ENCODE results near the gene CLEC10A.
"Not testable (repeated sequence)": the region's sequence is repeated elsewhere in the genome, so short reads cannot be mapped to it uniquely, and the experiment has no call there.

The CLEC10A gene

GRCh38 chr17:7108560-7108925, 28.5 kb upstream of the CLEC10A start:
- no peak for DNase-seq

GRCh38 chr17:7107795-7108559, 27.9 kb upstream of the CLEC10A start:
- no peak for DNase-seq

DNA sequence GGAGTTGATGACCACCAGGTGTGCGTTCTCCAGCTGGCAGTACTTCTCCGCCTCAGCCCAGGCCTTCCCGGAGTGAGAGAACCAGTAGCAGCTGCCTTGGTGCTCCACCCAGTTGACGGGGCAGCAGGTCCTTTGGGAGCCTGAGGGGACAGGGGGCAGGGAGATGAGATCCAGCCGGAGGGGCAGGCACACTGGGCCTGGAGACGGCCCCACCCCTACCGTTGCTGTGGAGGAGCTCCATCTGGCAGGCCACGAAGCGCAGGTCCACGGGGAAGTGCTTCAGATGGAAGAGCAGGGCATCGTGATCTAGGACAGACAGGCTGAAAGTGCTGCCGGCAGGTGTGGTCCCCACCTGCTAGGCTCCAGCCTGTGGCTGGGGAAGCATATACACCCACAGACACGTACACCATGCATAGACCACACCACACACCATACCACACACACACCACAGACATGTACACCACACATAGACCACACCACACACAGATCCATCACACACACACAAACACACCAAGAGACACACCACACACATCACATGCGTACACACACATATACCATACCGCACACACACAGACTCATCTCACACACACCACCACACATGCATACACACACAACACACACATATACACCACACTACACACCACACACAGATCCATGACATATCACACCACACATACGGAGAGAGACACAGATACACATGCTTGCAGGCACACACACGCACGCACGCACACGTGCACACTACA, 27.1 kb upstream of the CLEC10A start:
- DNase-seq = no peak

DNA sequence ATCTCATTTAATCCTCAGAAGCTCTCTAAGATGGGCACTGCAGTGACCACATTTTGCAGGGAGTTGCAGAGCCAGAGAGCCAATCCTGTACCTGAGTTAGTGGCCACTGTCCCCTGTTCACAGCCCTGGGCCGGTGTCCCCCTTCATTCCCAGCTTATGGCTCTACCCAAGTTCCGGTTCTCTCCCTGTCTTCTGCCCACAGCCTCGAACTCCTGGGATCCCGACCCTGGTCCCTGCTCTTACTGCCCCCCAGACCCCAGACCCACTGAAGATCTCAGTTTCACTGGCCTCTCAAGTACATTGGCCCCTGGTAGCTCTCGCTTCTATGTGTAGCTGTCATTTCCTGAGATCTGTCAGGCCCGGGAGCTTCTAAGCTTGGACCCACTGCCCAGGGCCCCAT, 22.4 kb upstream of the CLEC10A start:
- no peak for DNase-seq

- no peak for DNase-seq
These were observed 21.5 kb upstream of the CLEC10A start for GRCh38 chr17:7101531-7101930.

GRCh38 chr17:7100641-7101379, 20.8 kb upstream of the CLEC10A start:
- DNase-seq = not testable (repeated sequence)

DNA sequence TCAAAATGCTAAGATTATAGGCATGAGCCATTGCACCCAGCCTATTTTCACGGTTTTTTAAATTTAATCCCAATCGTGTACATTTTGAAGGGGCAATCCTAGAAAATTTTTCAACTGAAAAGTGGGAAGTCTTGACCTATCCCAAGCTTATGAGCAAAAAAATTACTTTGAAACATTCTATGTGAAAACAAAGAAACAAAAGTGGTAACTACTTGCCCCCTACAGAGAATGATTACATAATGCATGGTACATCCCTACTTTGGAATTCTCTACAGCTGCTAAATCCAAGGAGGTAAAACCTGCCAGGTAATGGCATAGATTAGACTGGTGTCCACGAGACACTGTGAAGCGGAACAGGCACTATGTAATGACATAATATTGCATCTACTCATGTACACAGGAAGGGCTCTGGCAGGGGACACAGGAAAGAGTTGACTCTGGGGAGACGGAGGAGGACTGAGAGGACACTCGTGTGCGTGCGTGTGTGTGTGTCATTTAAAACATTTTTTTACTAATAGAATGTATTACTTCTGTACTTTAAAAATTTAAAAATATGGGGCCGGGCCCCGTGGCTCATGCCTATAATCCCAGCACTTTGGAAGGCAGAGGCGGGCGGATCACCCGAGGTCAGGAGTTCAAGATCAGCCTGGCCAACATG, 18.9 kb upstream of the CLEC10A start:
- DNase-seq = no peak

- DNase-seq = no peak
These were observed 17.9 kb upstream of the CLEC10A start for GRCh38 chr17:7097940-7098339.

GRCh38 chr17:7095625-7096024, 15.6 kb upstream of the CLEC10A start:
- DNase-seq = no peak

- DNase-seq = no peak
These were observed 14.6 kb upstream of the CLEC10A start for GRCh38 chr17:7094652-7095019.

DNA sequence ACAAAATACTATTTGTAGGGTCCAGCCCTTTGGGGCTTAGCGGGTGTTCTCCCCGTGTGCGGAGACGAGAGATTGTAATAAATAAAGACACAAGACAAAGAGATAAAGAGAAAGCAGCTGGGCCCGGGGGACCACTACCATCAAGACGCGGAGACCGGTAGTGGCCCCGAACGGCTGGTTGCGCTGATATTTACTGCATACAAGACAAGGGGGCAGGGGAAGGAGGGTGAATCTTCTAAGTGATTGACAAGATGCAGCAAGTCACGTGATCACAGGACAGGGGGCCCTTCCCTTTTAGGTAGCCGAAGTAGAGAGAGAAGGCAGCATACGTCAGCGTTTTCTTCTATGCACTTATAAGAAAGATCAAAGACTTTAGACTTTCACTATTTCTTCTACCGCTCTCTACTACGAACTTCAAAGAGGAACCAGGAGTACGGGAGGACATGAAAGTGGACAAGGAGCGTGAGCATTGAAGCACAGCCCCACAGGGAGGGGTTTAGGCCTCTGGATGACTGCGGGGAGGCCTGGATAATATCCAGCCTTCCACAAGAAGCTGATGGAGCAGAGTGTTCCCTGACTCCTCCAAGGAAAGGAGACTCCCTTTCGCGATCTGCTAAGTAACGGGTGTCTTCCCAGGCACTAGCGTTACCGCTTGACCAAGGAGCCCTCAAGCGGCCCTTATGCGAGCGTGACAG, 11.4 kb upstream of the CLEC10A start:
- DNase-seq = not testable (repeated sequence)

GRCh38 chr17:7089570-7089969, 9.5 kb upstream of the CLEC10A start:
- DNase-seq = not testable (repeated sequence)

DNA sequence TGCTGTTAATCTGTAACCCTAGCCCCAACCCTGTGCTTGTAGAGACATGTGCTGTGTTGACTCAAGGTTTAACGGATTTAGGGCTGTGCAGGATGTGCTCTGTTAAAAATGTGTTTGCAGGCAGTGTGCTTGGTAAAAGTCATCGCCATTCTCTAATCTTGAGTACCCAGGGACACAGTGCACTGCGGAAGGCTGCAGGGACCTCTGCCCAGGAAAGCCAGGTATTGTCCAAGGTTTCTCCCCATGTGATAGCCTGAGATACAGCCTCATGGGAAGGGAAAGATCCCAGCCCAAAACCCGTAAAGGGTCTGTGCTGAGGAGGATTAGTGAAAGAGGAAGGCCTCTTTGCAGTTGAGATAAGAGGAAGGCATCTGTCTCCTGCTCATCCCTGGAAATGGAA, 8.4 kb upstream of the CLEC10A start:
- DNase-seq = not testable (repeated sequence)

- DNase-seq = no peak
These were observed 4.0 kb upstream of the CLEC10A start for GRCh38 chr17:7084088-7084487.

DNA sequence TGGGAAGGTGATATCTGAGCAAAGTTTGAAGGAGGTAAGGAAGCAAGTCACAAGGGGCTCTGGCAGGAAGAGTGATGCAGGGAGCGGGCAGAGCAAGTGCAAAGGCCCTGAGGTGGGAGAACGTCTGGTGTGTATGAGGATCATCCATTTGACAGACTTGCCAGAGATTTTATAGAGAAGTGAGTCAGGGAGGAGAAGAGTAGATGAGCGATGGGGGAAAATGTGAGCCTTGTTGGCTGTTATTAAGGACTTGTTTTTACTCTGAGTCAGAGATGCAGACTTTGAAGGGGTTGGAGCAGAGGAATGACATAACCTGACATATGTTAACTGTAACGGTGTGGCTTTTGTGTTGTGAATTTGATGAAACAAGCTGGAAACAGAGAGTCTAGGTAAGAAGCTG, 3.5 kb upstream of the CLEC10A start:
- no peak for DNase-seq

GRCh38 chr17:7081341-7082062, 1.5 kb upstream of the CLEC10A start:
- no peak for DNase-seq

DNA sequence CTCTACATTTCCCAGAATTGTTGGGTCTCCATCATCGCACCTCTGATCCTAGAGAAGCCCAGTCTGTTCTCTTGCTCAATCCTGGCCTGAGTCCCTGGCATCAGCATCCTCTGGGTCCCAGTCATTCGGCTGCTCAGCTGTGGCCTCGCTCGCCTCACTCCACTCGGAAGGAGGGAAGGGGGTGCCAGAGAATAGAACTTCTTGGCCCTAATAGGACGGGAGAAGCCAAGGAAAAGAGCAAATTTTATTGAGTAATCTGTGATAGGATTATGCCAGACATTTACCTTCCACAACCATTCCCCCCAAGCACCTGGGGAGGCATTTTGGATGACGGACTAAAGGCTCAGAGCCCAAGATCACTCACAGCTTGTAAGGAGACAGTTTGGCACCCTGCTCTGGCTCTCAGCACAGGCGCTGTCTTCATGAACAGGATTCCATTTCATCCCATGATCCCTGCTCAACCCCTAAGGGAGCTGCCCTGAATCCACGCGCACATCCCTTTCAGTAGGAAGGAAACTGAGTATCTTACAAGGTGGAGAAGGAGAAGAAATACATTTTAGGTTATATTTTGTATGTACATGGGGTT, 498 bp upstream of the CLEC10A start:
- peak in 1 of 14 donors; percentile 27 for DNase-seq

DNA sequence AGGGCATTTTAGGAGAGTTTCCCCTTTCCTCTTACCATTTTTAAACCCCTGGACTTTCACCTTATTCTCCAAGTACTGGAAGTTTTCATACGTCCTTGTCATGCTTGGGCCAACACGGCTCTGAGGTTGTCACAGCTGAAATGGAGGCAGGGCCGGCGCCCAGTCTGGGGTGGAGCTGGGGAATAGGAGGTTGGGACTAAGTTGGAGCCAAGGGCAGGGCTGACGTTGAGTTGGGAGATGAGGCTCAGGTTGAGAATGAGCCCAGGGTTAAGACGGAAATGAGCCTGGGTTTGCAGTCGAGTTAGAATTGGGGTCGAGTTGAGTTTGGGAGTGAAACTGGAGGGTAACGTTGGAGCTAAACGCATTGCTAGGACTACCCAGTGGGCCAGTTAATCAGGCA, 1.3 kb downstream of the CLEC10A start:
- DNase-seq = no peak

DNA sequence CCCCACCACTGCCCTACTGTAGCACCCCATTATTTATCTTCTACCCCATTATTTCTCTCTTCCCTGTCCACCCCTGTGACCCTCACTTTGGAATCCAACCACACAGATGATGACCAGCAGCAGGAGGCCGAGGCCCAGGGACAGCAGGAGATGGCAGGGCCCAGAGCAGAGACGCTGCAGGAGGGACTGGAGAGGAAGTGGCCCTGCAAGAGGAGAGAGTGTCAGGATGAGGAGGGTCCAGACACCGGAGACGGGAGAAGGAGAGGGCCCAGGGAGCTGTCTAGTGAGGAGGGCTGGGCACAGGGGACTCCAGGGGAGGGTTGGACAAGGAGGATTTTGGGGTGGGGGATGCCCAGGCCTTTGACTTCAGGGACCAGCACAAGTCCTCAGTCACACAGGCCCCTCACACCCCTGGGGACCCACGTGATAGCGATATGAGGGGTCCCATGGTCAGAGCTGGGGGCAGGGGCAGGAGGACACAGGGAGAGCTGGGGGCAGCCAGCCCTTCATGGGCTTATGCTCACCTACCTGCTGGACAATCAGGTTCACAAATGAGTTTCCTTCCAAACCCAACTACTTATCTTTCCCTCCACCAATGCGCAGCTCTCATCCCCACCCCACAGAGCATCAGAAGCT, 2.0 kb downstream of the CLEC10A start:
- no peak for DNase-seq

DNA sequence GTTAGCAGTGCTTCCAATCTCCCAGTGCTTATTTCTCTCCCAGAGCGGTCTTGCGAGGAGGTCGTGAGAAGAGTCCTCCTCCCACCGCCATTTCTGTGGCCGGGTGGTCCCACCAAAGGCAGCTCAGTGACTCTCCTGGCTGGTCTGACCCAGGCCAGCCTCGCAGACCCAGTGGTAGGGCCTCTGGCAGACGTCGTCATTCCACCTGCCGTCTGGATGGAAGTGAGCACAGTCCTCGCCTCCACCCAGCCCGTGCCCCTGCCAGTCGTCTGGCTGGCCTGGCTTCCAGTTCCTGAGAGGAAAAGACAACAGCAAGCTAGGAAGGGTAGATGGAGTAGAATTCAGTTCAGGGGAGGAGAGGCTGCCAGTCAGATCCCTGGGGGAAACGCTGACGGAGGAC, 5.1 kb downstream of the CLEC10A start:
- no peak for DNase-seq

- no peak for DNase-seq
These were observed 7.6 kb downstream of the CLEC10A start for GRCh38 chr17:7072406-7072805.
